Mesenchymal stem cell (in vitro differentiated cells and primary cell): ENCODE measurements around the gene DLX5.
"Not testable (repeated sequence)": the region's sequence is repeated elsewhere in the genome, so short reads cannot be mapped to it uniquely, and the experiment has no call there.

Source experiments
- DNase-seq: peaks from one replicate; pipeline ENCODE4 v3.0.0-alpha.2; 2013
- H2AFZ ChIP-seq: one replicate; pipeline ENCODE4 v1.6.1; 2013; ENCODE audit warnings: low read depth, mild to moderate bottlenecking, control low read depth, inconsistent platforms, low read length, moderate library complexity
- H2AK5ac ChIP-seq: 2 replicates; pipeline ENCODE4 v1.6.1; 2013; ENCODE audit warnings: low read length, moderate library complexity, mild to moderate bottlenecking, inconsistent platforms; ENCODE audit not compliant: severe bottlenecking
- H2BK120ac ChIP-seq: one replicate; pipeline ENCODE4 v1.6.1; 2013; ENCODE audit warnings: low read depth, mild to moderate bottlenecking, inconsistent platforms, low read length, moderate library complexity
- H2BK12ac ChIP-seq, 2 experiments: one replicate each; pipeline ENCODE4 v1.6.1; 2013; ENCODE audit warnings: inconsistent platforms in 2 of 2, low read length in 2 of 2, mild to moderate bottlenecking in 2 of 2, moderate library complexity in 2 of 2, control low read depth in 1 of 2
- H2BK15ac ChIP-seq: one replicate; pipeline ENCODE4 v1.6.1; 2013; ENCODE audit warnings: mild to moderate bottlenecking, low read depth, inconsistent platforms; ENCODE audit not compliant: poor library complexity, severe bottlenecking
- H2BK5ac ChIP-seq: 2 replicates; pipeline ENCODE4 v1.6.1; 2013; ENCODE audit warnings: low read depth, mild to moderate bottlenecking, low read length, control low read depth, inconsistent platforms; ENCODE audit not compliant: poor library complexity, severe bottlenecking
- H3K14ac ChIP-seq, 2 experiments: one replicate each; pipeline ENCODE4 v1.6.1; 2013; ENCODE audit warnings: inconsistent platforms in 2 of 2, low read length in 2 of 2, control low read depth in 1 of 2, mild to moderate bottlenecking in 1 of 2, moderate library complexity in 1 of 2
- H3K18ac ChIP-seq, 2 experiments: one replicate each; pipeline ENCODE4 v1.6.1; 2013; ENCODE audit warnings: inconsistent platforms in 2 of 2, low read length in 2 of 2, control low read depth in 1 of 2, low read depth in 1 of 2, mild to moderate bottlenecking in 1 of 2
- H3K23ac ChIP-seq, 2 experiments: one replicate each; pipeline ENCODE4 v1.6.1; 2013; ENCODE audit warnings: inconsistent platforms in 2 of 2, low read length in 2 of 2, mild to moderate bottlenecking in 2 of 2, moderate library complexity in 2 of 2, control low read depth in 1 of 2
- H3K27ac ChIP-seq: 2 replicates; pipeline ENCODE4 v1.5.1; 2013; ENCODE audit warnings: mild to moderate bottlenecking, moderate library complexity, low read length, control low read depth, inconsistent platforms; ENCODE audit not compliant: poor library complexity, severe bottlenecking
- H3K27me3 ChIP-seq, 2 experiments: 2 replicates each; pipeline versions ENCODE4 v1.6.1 to v1.7.0; 2013; ENCODE audit warnings: low read length in 2 of 2, mild to moderate bottlenecking in 2 of 2, moderate library complexity in 2 of 2, control low read depth in 1 of 2, inconsistent platforms in 1 of 2; ENCODE audit not compliant: control insufficient read depth in 1 of 2, insufficient read depth in 1 of 2
- H3K36me3 ChIP-seq, 2 experiments: 2 replicates each; pipeline versions ENCODE4 v1.6.1 to v1.7.0; 2013; ENCODE audit warnings: low read length in 2 of 2, control low read depth in 1 of 2, inconsistent platforms in 1 of 2, low read depth in 1 of 2, mild to moderate bottlenecking in 1 of 2; ENCODE audit not compliant: insufficient read depth in 2 of 2, control insufficient read depth in 1 of 2
- H3K4ac ChIP-seq, 2 experiments: one replicate each; pipeline ENCODE4 v1.6.1; 2013; ENCODE audit warnings: inconsistent platforms in 2 of 2, low read length in 2 of 2, mild to moderate bottlenecking in 2 of 2, moderate library complexity in 2 of 2, control low read depth in 1 of 2, low read depth in 1 of 2
- H3K4me1 ChIP-seq: 2 replicates; pipeline ENCODE4 v1.6.1; 2013; ENCODE audit warnings: low read depth, low read length, control low read depth; ENCODE audit not compliant: control insufficient read depth, insufficient read depth
- H3K4me2 ChIP-seq: 2 replicates; pipeline ENCODE4 v1.6.1; 2013; ENCODE audit warnings: low read length, mild to moderate bottlenecking, inconsistent platforms; ENCODE audit not compliant: poor library complexity, severe bottlenecking
- H3K4me3 ChIP-seq, 2 experiments: 2 replicates each; pipeline versions ENCODE4 v1.5.1 to v1.7.0; 2013; ENCODE audit warnings: low read length in 2 of 2, mild to moderate bottlenecking in 2 of 2, control low read depth in 1 of 2, low read depth in 1 of 2; ENCODE audit not compliant: insufficient read depth in 1 of 2
- H3K79me1 ChIP-seq: replicated peaks from 2 replicates; pipeline ENCODE4 v1.6.1; 2013; ENCODE audit warnings: mild to moderate bottlenecking, control low read depth, low read length, inconsistent platforms; ENCODE audit not compliant: poor library complexity, severe bottlenecking
- H3K9ac ChIP-seq: 2 replicates; pipeline ENCODE4 v1.7.0; 2013; ENCODE audit warnings: mild to moderate bottlenecking, low read length, moderate library complexity
- H3K9me3 ChIP-seq: 2 replicates; pipeline ENCODE4 v1.7.0; 2013; ENCODE audit warnings: mild to moderate bottlenecking, low read length; ENCODE audit not compliant: control insufficient read depth
- H4K8ac ChIP-seq: one replicate; pipeline ENCODE4 v1.6.1; 2013; ENCODE audit warnings: inconsistent platforms, mild to moderate bottlenecking, low read length, moderate library complexity
- H4K91ac ChIP-seq: one replicate; pipeline ENCODE4 v1.6.1; 2013; ENCODE audit warnings: mild to moderate bottlenecking, low read length, inconsistent platforms
- WGBS: methylation state at CpG from one replicate; pipeline ENCODE4 v1.1.7; 2013; ENCODE audit warnings: mixed read lengths; 5-methylcytosine and 5-hydroxymethylcytosine counted together

DLX5 gene

GRCh38 chr7:97043281-97043680 is 18.6 kb upstream of the DLX5 start:
- H3K18ac ChIP-seq, result no peak overlapping the region

DNA sequence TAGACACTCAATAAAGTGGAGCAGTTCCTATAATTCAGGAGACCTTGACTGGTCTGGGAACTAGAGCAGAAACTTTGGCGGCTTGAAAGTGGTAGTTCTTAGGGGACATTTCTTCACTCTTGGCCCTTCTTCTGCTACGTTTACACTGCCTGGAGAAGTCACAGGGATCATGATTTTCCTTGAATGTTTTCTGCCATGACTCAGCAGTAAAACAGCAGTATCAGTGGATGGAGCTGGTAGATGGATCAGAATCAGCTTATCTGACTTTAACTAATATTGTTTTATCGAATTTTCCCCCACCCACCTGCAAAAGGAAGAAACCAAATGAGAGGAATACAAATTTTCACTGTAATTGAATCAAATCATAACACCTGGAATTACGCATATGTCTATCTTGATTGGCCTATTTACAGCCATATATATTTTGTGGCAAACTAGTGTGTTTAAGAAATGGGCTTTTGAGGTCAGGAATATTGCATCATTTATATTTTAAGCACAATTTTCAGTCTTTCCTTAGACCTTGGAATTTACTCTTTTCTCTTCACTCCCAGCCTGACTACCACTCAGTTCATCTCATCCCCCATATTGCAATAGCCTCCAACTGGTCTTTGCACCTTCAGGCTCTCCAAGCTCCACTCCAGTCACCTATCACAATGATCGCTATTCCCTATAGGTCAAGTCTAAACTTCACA is 14.9 kb upstream of the DLX5 start:
- no peak overlapping the region for H2AFZ ChIP-seq
- no peak overlapping the region for H4K8ac ChIP-seq
- no peak overlapping the region for H3K14ac ChIP-seq
- no peak overlapping the region for H2BK120ac ChIP-seq
- H3K18ac ChIP-seq, result no peak overlapping the region
- no peaks in the 10 kb centered on the region for H3K79me1 ChIP-seq
- H3K4me3 ChIP-seq, result no peak overlapping the region
- H3K9me3 ChIP-seq, result no peaks in the 10 kb centered on the region
- no peak overlapping the region for H3K4ac ChIP-seq
- no peak overlapping the region for H2BK12ac ChIP-seq
- no peak overlapping the region for H2BK15ac ChIP-seq
- H2BK5ac ChIP-seq, result no peak overlapping the region
- no peak overlapping the region for H3K27ac ChIP-seq
- no peak overlapping the region for H3K4me2 ChIP-seq
- no peak for DNase-seq
- no peaks in the 10 kb centered on the region for H3K36me3 ChIP-seq
- no peaks in the 10 kb centered on the region for H3K4me1 ChIP-seq
- WGBS, result 75% methylated on average over 4 of the region's 5 CpGs
- H4K91ac ChIP-seq, result no peak overlapping the region
- peaks cover 3 to 7% of the 10 kb centered on the region in 2 experiments for H3K27me3 ChIP-seq
- H2AK5ac ChIP-seq, result no peak overlapping the region
- no peak overlapping the region for H3K23ac ChIP-seq
- H3K9ac ChIP-seq, result no peak overlapping the region

More at GRCh38 chr7:97043281-97043680, 18.6 kb upstream of the DLX5 start:
- Histone ChIP-seq H3K9ac (no peak overlapping the region), H3K27me3 (peaks cover 3 to 7% of the 10 kb centered on the region in 2 experiments), H3K4me2 (no peak overlapping the region), H3K9me3 (peaks cover 4% of the 10 kb centered on the region), H2BK5ac (no peak overlapping the region), H3K4me3 (no peak overlapping the region), H3K79me1 (no peaks in the 10 kb centered on the region), H3K14ac (no peak overlapping the region), H4K91ac (no peak overlapping the region), H3K4ac (no peak overlapping the region), H2BK120ac (no peak overlapping the region), H3K4me1 (no peaks in the 10 kb centered on the region), H2AK5ac (no peak overlapping the region), H2AFZ (no peak overlapping the region), H4K8ac (no peak overlapping the region), H3K36me3 (no peaks in the 10 kb centered on the region), H2BK15ac (no peak overlapping the region), H3K27ac (no peak overlapping the region), H3K23ac (no peak overlapping the region), H2BK12ac (no peak overlapping the region)
- 47% methylated on average over 1 of the region's 2 CpGs for WGBS
- DNase-seq, result no peak

GRCh38 chr7:97034213-97034852 is 9.7 kb upstream of the DLX5 start:
- not testable (repeated sequence) for H3K4me1 ChIP-seq, H2BK5ac ChIP-seq, H3K23ac ChIP-seq, H2BK120ac ChIP-seq, H3K4me3 ChIP-seq, H3K18ac ChIP-seq, H2BK15ac ChIP-seq, H2BK12ac ChIP-seq, H3K14ac ChIP-seq, H3K36me3 ChIP-seq, H3K9ac ChIP-seq, H3K27ac ChIP-seq, H3K4ac ChIP-seq, H3K4me2 ChIP-seq, H3K79me1 ChIP-seq, H4K8ac ChIP-seq, H2AFZ ChIP-seq, H2AK5ac ChIP-seq, DNase-seq, H4K91ac ChIP-seq, H3K9me3 ChIP-seq
- WGBS, result 85% methylated on average over 25 of the region's 30 CpGs
- H3K27me3 ChIP-seq, result peaks cover 7 to 15% of the 10 kb centered on the region in 2 experiments

- Histone ChIP-seq H2BK12ac (no peak overlapping the region), H3K27ac (no peak overlapping the region), H4K8ac (no peak overlapping the region), H3K14ac (no peak overlapping the region), H3K9ac (peak overlapping the region; percentile 63), H2BK5ac (no peak overlapping the region), H3K79me1 (no peaks in the 10 kb centered on the region), H3K9me3 (no peaks in the 10 kb centered on the region), H3K36me3 (no peaks in the 10 kb centered on the region), H2AK5ac (no peak overlapping the region), H2BK15ac (no peak overlapping the region), H2AFZ (no peak overlapping the region), H4K91ac (no peak overlapping the region), H3K27me3 (peaks cover 49 to 66% of the 10 kb centered on the region in 2 experiments), H3K18ac (no peak overlapping the region), H3K4ac (no peak overlapping the region), H3K4me2 (peak overlapping the region; percentile 85), H3K23ac (no peak overlapping the region), H2BK120ac (no peak overlapping the region), H3K4me1 (peaks cover 13% of the 10 kb centered on the region), H3K4me3 (peak overlapping the region; percentile 20 to 74)
- DNase-seq, result peak; percentile 75
- under 1% methylated on average over 17 of the region's 23 CpGs for WGBS
These were observed 3.0 kb upstream of the DLX5 start for GRCh38 chr7:97027427-97028234.
